ENCODE measurements around the gene KCNQ1OT1. TPM values are rescaled to one million over a fixed set of nuclear protein-coding genes. Genes with fewer than 3 reads are reported as not detected.

Gene KCNQ1OT1
- total RNA-seq, 1 experiment from 2014 or later = 1.2 TPM

DNA sequence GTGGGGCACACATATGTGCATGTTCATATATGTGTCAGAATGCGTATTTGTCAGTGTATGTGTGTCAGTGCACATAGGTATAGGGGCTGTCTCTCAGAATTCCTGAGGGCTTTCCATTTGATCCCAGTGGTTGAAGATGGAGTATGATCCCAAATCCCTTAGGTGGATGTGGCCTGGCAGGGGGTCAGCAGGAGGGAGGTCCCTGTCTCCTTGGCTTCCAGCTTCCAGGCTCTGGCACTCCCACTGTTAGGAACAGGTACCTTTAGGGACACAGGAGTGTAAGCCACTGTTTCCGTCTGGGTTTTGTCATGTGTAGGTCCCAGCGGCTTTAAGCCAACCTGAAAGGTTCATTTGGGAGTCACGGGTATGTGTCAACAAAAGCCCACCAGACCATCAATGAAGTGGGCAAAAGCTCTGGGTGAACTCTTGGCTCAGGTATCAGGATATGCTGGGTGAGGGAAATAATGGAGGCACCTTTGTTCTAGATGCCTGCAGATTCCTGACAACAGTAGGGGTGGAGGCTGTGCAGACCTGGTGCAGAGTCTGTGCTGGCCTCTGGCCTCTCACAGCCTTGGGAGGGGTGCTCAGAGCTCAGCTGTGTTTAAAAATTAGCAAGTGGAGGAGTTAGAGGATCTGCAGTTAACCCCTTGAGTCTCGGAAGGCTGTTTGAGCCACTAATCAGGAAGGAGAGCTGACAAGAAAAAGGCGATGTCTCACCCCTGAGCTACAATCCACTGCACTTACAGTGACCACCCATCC, 9.0 kb downstream of the KCNQ1OT1 start:
- Histone ChIP-seq H2AFZ (ENCODE audit: low read length) (no peak overlapping the region), H3K4me1 (ENCODE audit: insufficient read depth, low read length) (peaks cover 45% of the 10 kb centered on the region), H3K4me2 (ENCODE audit: insufficient read depth, insufficient read length, low read length) (no peak overlapping the region), H4K8ac (replicated peaks; ENCODE audit: insufficient read length, low read depth, low read length) (no peak overlapping the region), H3K23me2 (ENCODE audit: insufficient read length, low read depth, low read length, poor library complexity, severe bottlenecking) (no peaks in the 10 kb centered on the region), H2BK120ac (ENCODE audit: low read depth, low read length, poor library complexity, severe bottlenecking) (no peak overlapping the region), H3K4ac (ENCODE audit: low read depth, low read length) (no peak overlapping the region), H3K27ac (ENCODE audit: insufficient read length, low read depth, low read length) (no peak overlapping the region), H2BK15ac (ENCODE audit: low read depth, low read length) (no peak overlapping the region), H3K9ac (ENCODE audit: extremely low read depth, insufficient read length, low read length) (no peak overlapping the region), H2BK12ac (ENCODE audit: insufficient read length, low read depth, low read length) (no peak overlapping the region), H3K23ac (ENCODE audit: insufficient read length, low read depth, low read length) (no peak overlapping the region), H3K27me3 (ENCODE audit: insufficient read depth, low read length) (no peaks in the 10 kb centered on the region), H3K18ac (ENCODE audit: insufficient read length, low read depth, low read length) (no peak overlapping the region), H2BK20ac (ENCODE audit: low read depth, low read length, poor library complexity, severe bottlenecking) (no peak overlapping the region), H3K9me3 (ENCODE audit: control insufficient read depth, low read depth, low read length) (no peaks in the 10 kb centered on the region), H3T11ph (ENCODE audit: low read length) (no peak overlapping the region), H3K14ac (ENCODE audit: insufficient read depth, low read length) (no peak overlapping the region), H3K79me1 (ENCODE audit: insufficient read depth, low read depth, low read length, poor library complexity, severe bottlenecking) (no peaks in the 10 kb centered on the region), H4K5ac (ENCODE audit: insufficient read length, low read depth, low read length) (no peak overlapping the region), H4K20me1 (ENCODE audit: control insufficient read depth, insufficient read depth, insufficient read length) (no peaks in the 10 kb centered on the region), H3K56ac (ENCODE audit: insufficient read length, low read depth, low read length) (no peak overlapping the region), H3K79me2 (ENCODE audit: insufficient read depth, low read length) (no peaks in the 10 kb centered on the region; the same call in 1 of the 2 replicates), H2AK5ac (ENCODE audit: insufficient read length, low read length) (no peak overlapping the region), H2BK5ac (ENCODE audit: insufficient read length, low read length) (no peak overlapping the region), H4K91ac (ENCODE audit: insufficient read length, low read depth, low read length) (no peak overlapping the region)
- DNase-seq = no peak
- Mint-ChIP-seq H3K27me3 (ENCODE audit: low read depth) (peaks cover 16% of the 10 kb centered on the region), H3K4me3 (peak overlapping the region in 1 of 2 experiments; percentile 43; a peak in 2 of 5 replicates), H3K36me3 (ENCODE audit: insufficient read depth in 1 of 3, low read depth in 3 of 3) (peaks cover 5 to 18% (median 5%) of the 10 kb centered on the region in 3 experiments), H3K27ac (peak overlapping the region in 1 of 3 experiments; percentile 25; a peak in 1 of 7 replicates), H3K4me1 (peaks cover 82% of the 10 kb centered on the region in 2 experiments), H3K9me3 (no peaks in the 10 kb centered on the region)
- TF ChIP-seq, protein P1, sequence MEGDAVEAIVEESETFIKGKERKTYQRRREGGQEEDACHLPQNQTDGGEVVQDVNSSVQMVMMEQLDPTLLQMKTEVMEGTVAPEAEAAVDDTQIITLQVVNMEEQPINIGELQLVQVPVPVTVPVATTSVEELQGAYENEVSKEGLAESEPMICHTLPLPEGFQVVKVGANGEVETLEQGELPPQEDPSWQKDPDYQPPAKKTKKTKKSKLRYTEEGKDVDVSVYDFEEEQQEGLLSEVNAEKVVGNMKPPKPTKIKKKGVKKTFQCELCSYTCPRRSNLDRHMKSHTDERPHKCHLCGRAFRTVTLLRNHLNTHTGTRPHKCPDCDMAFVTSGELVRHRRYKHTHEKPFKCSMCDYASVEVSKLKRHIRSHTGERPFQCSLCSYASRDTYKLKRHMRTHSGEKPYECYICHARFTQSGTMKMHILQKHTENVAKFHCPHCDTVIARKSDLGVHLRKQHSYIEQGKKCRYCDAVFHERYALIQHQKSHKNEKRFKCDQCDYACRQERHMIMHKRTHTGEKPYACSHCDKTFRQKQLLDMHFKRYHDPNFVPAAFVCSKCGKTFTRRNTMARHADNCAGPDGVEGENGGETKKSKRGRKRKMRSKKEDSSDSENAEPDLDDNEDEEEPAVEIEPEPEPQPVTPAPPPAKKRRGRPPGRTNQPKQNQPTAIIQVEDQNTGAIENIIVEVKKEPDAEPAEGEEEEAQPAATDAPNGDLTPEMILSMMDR (conservative IDR thresholded peaks at IDR 0.05) = no peak
- no CpG with 5 or more reads among the region's 6 CpGs for WGBS (ENCODE audit: extremely low coverage, insufficient read length, low lambda C conversion rate)
